ENCODE measurements around the gene ZNF500. TPM values are rescaled to one million over a fixed set of nuclear protein-coding genes. Genes with fewer than 3 reads are reported as not detected.
A peak's percentile ranks its signal among the peaks of the same experiment; 100 is the strongest.

ZNF500 gene
- total and polyA plus RNA-seq, 10 of the 15 experiments (the other 5 are each of a cell fraction or from before 2014, with no cell fraction given), result 0.99 to 13.1 (median 5.5) TPM

- intact Hi-C loops (cut with micrococcal nuclease; ENCODE audit: unreplicated experiment), result loop anchor here (2.0 kb wide), 3 partner anchors 33 to 79 kb away; partner anchors contain the start of genes ANKS3, DNAAF8, GLYR1 and ROGDI
- ChIA-PET RAD21 (ENCODE audit: unreplicated experiment) (interaction anchor here (1.9 to 2.0 kb wide), 2 partner anchors 32 to 33 kb away, joined by 6 to 18 read pairs; partner anchors contain the start of genes ANKS3 and DNAAF8), SMC1A (ENCODE audit: uncharacterized antibody, unreplicated experiment) (interaction anchor here (0.9 to 3.4 kb wide), 3 partner anchors 32 to 35 kb away, joined by 3 to 15 read pairs (median 4); partner anchors contain the start of genes ANKS3, DNAAF8 and ROGDI), POLR2A (interaction anchor here (0.8 to 2.8 kb wide), 7 partner anchors 8 to 152 kb away, joined by 3 to 15 read pairs (median 5); partner anchors contain the start of genes ANKS3 and DNAAF8), CTCF (interaction anchor here (0.9 to 1.4 kb wide), 2 partner anchors 33 to 514 kb away, joined by 3 to 7 read pairs; partner anchors contain the start of gene DNAAF8)
- Histone ChIP-seq H2AFZ (ENCODE audit: control insufficient read depth, low read depth, low read length) (peak overlapping the region; percentile 80), H3K36me3 (ENCODE audit: control insufficient read depth in 2 of 2, insufficient read depth in 2 of 2, low read length in 1 of 2) (peaks cover 0 to 6% of the 10 kb centered on the region in 2 experiments; a peak in 2 of 4 replicates), H3K79me2 (ENCODE audit: control insufficient read depth, insufficient read depth, low read length) (peaks cover 18% of the 10 kb centered on the region), H3K4me3 (peak overlapping the region; percentile 91), H3K9ac (ENCODE audit: control insufficient read depth, insufficient read depth, low read length) (peak overlapping the region; percentile 64), H3K27me3 (replicated peaks in 1 of 2; ENCODE audit: control insufficient read depth in 2 of 2, insufficient read depth in 2 of 2, low read length in 1 of 2) (no peaks in the 10 kb centered on the region), H4K20me1 (ENCODE audit: control insufficient read depth, insufficient read depth) (no peaks in the 10 kb centered on the region), H3K4me1 (ENCODE audit: control insufficient read depth, insufficient read depth, low read length) (peaks cover 8% of the 10 kb centered on the region; the same call in 1 of the 2 replicates), H3K4me2 (ENCODE audit: control insufficient read depth, insufficient read depth) (peak overlapping the region; percentile 69), H3K27ac (ENCODE audit: control insufficient read depth, insufficient read depth) (peak overlapping the region; percentile 9), H3K9me3 (replicated peaks; ENCODE audit: control insufficient read depth, insufficient read depth, low read length) (no peaks in the 10 kb centered on the region)
- peak; percentile 20 for DNase-seq (ENCODE audit: low read depth, low spot score)
- WGBS (ENCODE audit: insufficient coverage, insufficient replicate concordance, low lambda C conversion rate, missing lambda C conversion rate), result 21% methylated on average over 17 of the region's 17 CpGs
- BruUV-seq (replicated peaks), result no TSS peak
- ATAC-seq, result no peak
- FAIRE-seq, result no peak
- 0 out of 3 replicates have a peak, but pooled peaks of 1 of the 2 experiments have one; percentile 19 for TF ChIP-seq EGR1 (IDR thresholded peaks at IDR 0.05; ENCODE audit: borderline replicate concordance in 1 of 2, low read depth in 2 of 2, low read length in 2 of 2)
- TF ChIP-seq NFIC (IDR thresholded peaks at IDR 0.05; ENCODE audit: low read depth, low read length), result no peak
- TF ChIP-seq NR2F1 (conservative IDR thresholded peaks at IDR 0.05), result 0 out of 2 replicates have a peak, but pooled peaks have one; percentile 37
- in situ Hi-C loops (cut with MboI), result no loop called here
Measured at GRCh38 chr16:4767872-4768548, 1.0 kb upstream of the ZNF500 start.
